Measurements from ENCODE around the gene GOLGA6D.
A peak's percentile ranks its signal among the peaks of the same experiment; 100 is the strongest.
"Not testable (repeated sequence)": the region's sequence is repeated elsewhere in the genome, so short reads cannot be mapped to it uniquely, and the experiment has no call there.

Gene GOLGA6D

GRCh38 chr15:75332093-75332492, 49.5 kb downstream of the GOLGA6D start:
- DNase-seq (ENCODE audit: low read depth), result not testable (repeated sequence)

DNA sequence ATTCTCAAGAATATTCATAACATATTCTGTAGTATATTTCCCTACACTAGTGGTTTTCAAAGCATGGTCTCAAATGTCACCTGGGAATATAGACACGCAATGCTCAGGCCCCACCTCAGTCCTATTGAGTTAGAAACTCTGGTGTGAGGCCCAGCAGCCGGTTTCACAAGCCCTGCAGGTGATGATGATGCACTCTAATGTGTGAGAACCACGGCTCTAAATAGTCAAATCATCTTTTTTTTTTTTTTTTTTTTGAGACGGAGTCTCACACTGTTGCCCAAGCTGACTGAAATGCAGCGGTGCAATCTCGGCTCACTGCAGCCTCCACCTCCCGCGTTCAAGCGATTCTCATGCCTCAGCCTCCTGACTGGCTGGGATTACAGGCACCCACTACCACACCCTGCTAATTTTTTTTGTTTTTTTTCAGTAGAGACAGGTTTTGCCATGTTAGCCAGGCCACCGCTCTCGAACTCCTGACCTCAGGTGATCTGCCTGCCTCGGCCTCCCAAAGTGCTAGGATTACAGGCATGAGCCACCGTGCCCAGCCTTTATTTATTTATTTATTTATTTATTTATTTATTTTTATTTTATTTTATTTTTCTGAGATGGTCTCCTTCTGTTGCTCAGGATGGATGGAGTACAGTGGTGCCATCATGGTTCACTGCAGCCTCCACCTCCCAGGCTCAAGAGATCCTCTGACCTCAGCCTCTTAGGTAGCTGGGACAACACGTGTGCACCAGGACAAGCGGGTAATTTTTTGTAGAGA, 51.2 kb downstream of the GOLGA6D start:
- not testable (repeated sequence) for DNase-seq (ENCODE audit: low read depth)

GRCh38 chr15:75335313-75335704, 52.7 kb downstream of the GOLGA6D start:
- DNase-seq (ENCODE audit: low read depth), result no peak

DNA sequence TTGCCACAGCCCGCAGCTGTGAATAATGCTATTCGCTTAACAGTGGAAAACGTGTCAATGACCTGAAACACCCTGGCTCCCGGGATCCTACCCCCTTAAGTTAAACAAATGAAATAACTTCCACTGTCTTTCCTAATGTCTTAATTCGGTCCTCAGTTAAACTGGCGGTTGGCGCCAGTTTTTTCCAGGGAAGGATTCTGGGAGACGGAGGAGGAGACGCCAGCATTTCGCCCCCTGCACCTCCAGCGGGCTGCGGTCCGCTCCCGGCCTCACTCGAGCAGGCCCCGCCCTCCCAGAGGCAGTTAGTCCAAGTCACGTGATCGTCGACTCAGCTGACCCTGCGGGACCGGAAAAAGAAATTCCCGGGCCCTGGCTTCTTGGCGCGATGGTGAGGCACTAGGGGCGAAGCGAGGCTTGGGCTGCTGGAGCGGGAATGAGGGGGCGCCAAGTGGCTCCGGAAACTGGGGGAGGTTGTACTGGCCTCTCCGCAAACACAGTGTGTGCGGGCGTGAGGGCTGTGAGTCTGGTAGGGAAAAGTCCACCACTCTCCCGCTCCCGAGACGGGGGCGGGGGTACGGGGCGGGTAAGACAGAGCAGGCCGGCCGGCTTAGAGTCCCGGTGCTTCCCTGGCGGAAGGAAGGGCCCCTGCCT, 53.2 kb downstream of the GOLGA6D start, which contains the start of gene COMMD4:
COMMD4 (plus strand) TSS at position 359 of the 651 bp plus-strand sequence; CDS start at position 386, 27 bp downstream.
- peak; percentile 81 for DNase-seq (ENCODE audit: low read depth)

DNA sequence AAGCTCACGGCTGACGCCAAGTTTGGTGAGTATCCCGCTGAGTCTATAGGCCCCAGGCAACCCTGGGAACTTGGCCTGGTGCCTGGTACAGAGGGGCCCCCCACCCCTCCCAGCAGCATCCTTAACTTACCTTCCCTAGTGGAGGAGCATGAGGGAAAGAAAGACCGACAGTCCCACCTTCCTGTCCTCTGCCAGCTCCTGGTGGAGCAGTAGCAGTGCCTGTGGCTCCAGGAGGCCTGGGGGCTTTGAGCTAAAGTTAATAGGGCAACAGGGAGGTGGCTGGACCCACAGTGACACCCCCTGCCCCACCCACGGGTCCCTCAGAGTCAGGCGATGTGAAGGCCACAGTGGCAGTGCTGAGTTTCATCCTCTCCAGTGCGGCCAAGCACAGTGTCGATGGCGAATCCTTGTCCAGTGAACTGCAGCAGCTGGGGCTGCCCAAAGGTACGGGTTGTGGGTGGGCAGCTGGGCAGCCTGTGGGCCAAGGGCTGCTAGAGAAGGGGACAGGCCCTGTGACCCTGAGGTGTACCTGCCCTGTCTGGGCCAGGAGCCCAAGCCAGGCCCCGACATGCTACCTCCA, 56.1 kb downstream of the GOLGA6D start:
- no peak for DNase-seq (ENCODE audit: low read depth)

DNA sequence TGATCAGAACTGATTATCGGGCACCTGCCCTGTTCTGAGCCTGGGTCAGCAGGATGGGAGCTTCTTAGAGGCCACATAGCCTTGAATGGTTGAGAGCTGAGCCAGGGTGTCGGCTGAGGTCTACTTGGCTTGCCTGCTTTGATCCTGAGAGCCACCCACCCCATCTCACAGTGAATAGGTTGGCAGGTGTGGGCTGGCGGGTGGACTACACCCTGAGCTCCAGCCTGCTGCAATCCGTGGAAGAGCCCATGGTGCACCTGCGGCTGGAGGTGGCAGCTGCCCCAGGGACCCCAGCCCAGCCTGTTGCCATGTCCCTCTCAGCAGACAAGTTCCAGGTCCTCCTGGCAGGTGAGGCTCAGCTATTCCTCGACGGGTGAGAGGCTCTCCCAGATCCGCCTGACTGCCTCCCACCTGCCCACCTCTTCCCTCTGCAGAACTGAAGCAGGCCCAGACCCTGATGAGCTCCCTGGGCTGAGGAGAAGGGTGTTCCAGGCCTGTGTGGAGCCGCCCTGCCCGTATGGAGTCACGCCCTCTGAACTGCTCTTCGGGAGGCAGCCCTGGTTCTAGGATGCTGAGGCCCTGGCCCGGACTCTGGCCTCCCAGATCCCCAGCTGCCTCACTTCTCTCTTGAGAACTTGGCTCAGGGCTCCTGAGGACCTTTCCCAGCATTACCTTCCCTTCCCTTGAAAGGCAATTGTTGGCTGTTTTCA, 57.1 kb downstream of the GOLGA6D start:
- no peak for DNase-seq (ENCODE audit: low read depth)

GRCh38 chr15:75342221-75342620, 59.6 kb downstream of the GOLGA6D start:
- no peak for DNase-seq (ENCODE audit: low read depth)

GRCh38 chr15:75343953-75344352, 61.3 kb downstream of the GOLGA6D start:
- not testable (repeated sequence) for DNase-seq (ENCODE audit: low read depth)

Data from activated T-cell treated with anti-CD3 and anti-CD28 coated beads for 24 hours (primary cell).